Heart right ventricle (tissue), 16 donors: Measurements from ENCODE around the gene COMMD7. TPM values are rescaled to one million over a fixed set of nuclear protein-coding genes. Genes with fewer than 3 reads are reported as not detected.
"Not testable (repeated sequence)": the region's sequence is repeated elsewhere in the genome, so short reads cannot be mapped to it uniquely, and the experiment has no call there.

Experiments used
- ATAC-seq, 8 donors: fragments of 200-7000 bp; cut with Tn5 transposase; one replicate each; pipeline ENCODE4 v1.9.1; 2020; ENCODE audit warnings: mild to moderate bottlenecking in 8 of 8, moderate library complexity in 8 of 8, moderate number of reproducible peaks in 1 of 8
- DNase-seq, 2 donors: peaks; one replicate each; pipeline ENCODE4 v3.0.0-alpha.2; 2020
- H3K27ac ChIP-seq, 10 donors: fragments of 200-600 bp; sonication (generic) in 2 of 10; one replicate each; pipeline versions ENCODE4 v1.5.0 to v1.8.0; 2020 to 2022; ENCODE audit warnings: mild to moderate bottlenecking in 3 of 10
- H3K27me3 ChIP-seq, 7 donors: fragments of 200-600 bp; one replicate each; pipeline ENCODE4 v1.8.0; 2021 to 2022; ENCODE audit warnings: mild to moderate bottlenecking in 2 of 7
- H3K36me3 ChIP-seq, 9 donors: fragments of 200-600 bp; sonication (generic) in 1 of 9; one replicate each; pipeline versions ENCODE4 v1.5.0 to v1.8.0; 2020 to 2022; ENCODE audit warnings: mild to moderate bottlenecking in 2 of 9
- H3K4me1 ChIP-seq, 9 donors: fragments of 200-600 bp; sonication (generic) in 1 of 9; one replicate each; pipeline versions ENCODE4 v1.5.0 to v1.8.0; 2020 to 2022; ENCODE audit warnings: mild to moderate bottlenecking in 4 of 9
- H3K4me3 ChIP-seq, 10 donors: fragments of 200-600 bp; sonication (generic) in 2 of 10; one replicate each; pipeline versions ENCODE4 v1.5.0 to v1.8.0; 2020 to 2022; ENCODE audit warnings: mild to moderate bottlenecking in 7 of 10, moderate library complexity in 2 of 10
- H3K9me3 ChIP-seq, 11 donors: fragments of 200-600 bp in 10 of 11; sonication (generic) in 2 of 11; one replicate each; pipeline versions ENCODE4 v1.5.0 to v1.8.0; 2013 to 2022; ENCODE audit warnings: mild to moderate bottlenecking in 2 of 11, control low read depth in 1 of 11, moderate library complexity in 1 of 11
- CTCF ChIP-seq, 9 donors: fragments of 200-600 bp; sonication (generic) in 2 of 9; IDR thresholded peaks; one replicate each; pipeline versions ENCODE4 v1.5.0 to v1.8.0; 2021 to 2022; ENCODE audit warnings: antibody characterized with exemption in 9 of 9, mild to moderate bottlenecking in 5 of 9, moderate library complexity in 1 of 9
- WGBS, 2 donors: extraction: QIAGEN DNeasy Blood & Tissue Kit; methylation state at CpG; one replicate each; pipeline ENCODE4 v1.1.7; 2013; ENCODE audit warnings: inconsistent platforms in 1 of 2; 5-methylcytosine and 5-hydroxymethylcytosine counted together
- intact Hi-C, 10 donors: fragments of 100-400 bp; cut with DNase I; formaldehyde crosslinking; loops; one replicate each; pipeline versions ENCODE4 v1.11.1 to v1.14.2; 2022
- polyA plus RNA-seq, 2 donors: library from polyadenylated mRNA; stranded (reverse); fragments of 200-250 nt; gene quantifications; one replicate each; pipeline ENCODE4 v1.2.3, GENCODE V29; 2013
- total RNA-seq, 10 donors: library from RNA; stranded (reverse); fragmentation: NEBNext Ultra II Directional in 3 of 10; extraction: Animal tissue kit (Norgen Biotek cat#: 25700) in 3 of 10; gene quantifications; one replicate each; pipeline versions ENCODE4 v1.2.1 to v1.2.4, GENCODE V29; 2021 to 2023
- donor health status: Arrhythmogenic right ventricular cardiomyopathy.
- donor health status: ischemic (EF 13 %, LVEDD 7.1; RV severe dilation, severe dysfunction).
- donor health status: healthy with polysubstance abuse.
- donor health status: DM: no; HTN: yes; CAD: no.
- donor health status: DM: no; HTN: no; CAD: no.
- donor health status: ischemic (EF 25% LVEDD 6.9; RV normal size, moderate dysfunction).
- donor health status: ischemic (EF 25% LVEDD 5.7; RV mildly dilated, moderate dysfunction).
- donor health status: healthy.
- donor health status: DM: yes; HTN: yes; CAD: no.
- donor health status: Ischemic cardiomyopathy.
- donor health status: ischemic (EF 35%, LVEDD 5.7; RV mildly dilated, moderate dysfunction).
- donor health status: nonischemic (EF 11% LVEDD 7.7; RV severe dilation, severe dysfunction).
- donor health status: DM: yes; HTN: yes; CAD: no.
- donor health status: PGD.
- donor health status: ischemic (EF 29% LVEDD 5.4; RV normal size, mild dysfunction).
- donor health status: nonischemic (EF 23%, LVEDD 6.1; RV moderate dilation, normal function).

Gene COMMD7
- total and polyA plus RNA-seq, 12 donors, result 35.7 to 54.6 (median 42.5) TPM

GRCh38 chr20:32727683-32728082 is 15.6 kb downstream of the COMMD7 start:
- intact Hi-C loops, result no loop called here
- peak in 6 of 8 donors; percentile 34 to 79 (median 58) for ATAC-seq
- H3K36me3 ChIP-seq, result peaks cover 0 to 67% (median 17%) of the 10 kb centered on the region in 9 donors
- no peak for TF ChIP-seq CTCF (IDR thresholded peaks at IDR 0.05)
- H3K4me1 ChIP-seq, result peaks cover 0 to 14% (median 4%) of the 10 kb centered on the region in 9 donors
- WGBS, 2 donors, result 54 to 58% methylated on average over 7 of the region's 7 CpGs
- no peak overlapping the region for H3K4me3 ChIP-seq
- no peak overlapping the region for H3K27ac ChIP-seq
- no peak for DNase-seq
- no peaks in the 10 kb centered on the region for H3K9me3 ChIP-seq
- H3K27me3 ChIP-seq, result no peaks in the 10 kb centered on the region

GRCh38 chr20:32718749-32719348 is 24.4 kb downstream of the COMMD7 start:
- intact Hi-C loops, result no loop called here
- no peaks in the 10 kb centered on the region for H3K27me3 ChIP-seq
- WGBS, 2 donors, result 66 to 68% methylated on average over 3 of the region's 3 CpGs
- no peak for TF ChIP-seq CTCF (IDR thresholded peaks at IDR 0.05)
- ATAC-seq, result no peak
- H3K4me3 ChIP-seq, result no peak overlapping the region
- no peak for DNase-seq
- peaks cover 0 to 7% (median 0%) of the 10 kb centered on the region in 9 donors for H3K4me1 ChIP-seq
- H3K36me3 ChIP-seq, result peaks cover 0 to 82% (median 12%) of the 10 kb centered on the region in 9 donors
- no peak overlapping the region for H3K27ac ChIP-seq
- H3K9me3 ChIP-seq, result no peaks in the 10 kb centered on the region

DNA sequence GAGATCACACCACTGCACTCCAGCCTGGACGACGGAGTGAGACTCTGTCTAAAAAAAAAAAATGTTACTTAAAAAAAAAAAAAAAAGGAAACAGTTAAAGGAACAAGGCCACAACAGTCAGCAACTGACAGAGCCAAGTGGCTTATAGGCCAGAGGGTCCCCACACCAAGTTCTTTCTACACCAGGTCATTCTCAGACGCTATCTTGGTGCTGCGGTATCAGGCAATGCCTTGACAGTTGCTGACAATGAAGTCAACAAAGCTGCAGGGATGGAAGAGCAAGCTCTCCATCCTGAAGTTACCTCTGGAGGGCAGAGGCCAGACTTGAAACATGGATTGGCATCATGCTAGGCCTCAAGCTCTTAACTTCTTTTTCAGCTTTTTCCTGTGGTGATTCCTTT is 31.9 kb downstream of the COMMD7 start:
- Histone ChIP-seq H3K4me3 (no peak overlapping the region), H3K27ac (no peak overlapping the region), H3K36me3 (peaks cover 0 to 48% (median 7%) of the 10 kb centered on the region in 9 donors), H3K27me3 (no peaks in the 10 kb centered on the region), H3K4me1 (peaks cover 0 to 42% (median 17%) of the 10 kb centered on the region in 9 donors), H3K9me3 (no peaks in the 10 kb centered on the region)
- WGBS, 2 donors, result 68 to 75% methylated on average over 4 of the region's 4 CpGs
- intact Hi-C loops, result no loop called here
- TF ChIP-seq CTCF (IDR thresholded peaks at IDR 0.05), result no peak
- ATAC-seq, result no peak
- DNase-seq, result no peak

GRCh38 chr20:32709632-32710121 is 33.6 kb downstream of the COMMD7 start:
- ATAC-seq (peak in 5 of 8 donors; percentile 55 to 80 (median 72)), DNase-seq (no peak)
- Histone ChIP-seq H3K4me1 (peaks cover 0 to 42% (median 17%) of the 10 kb centered on the region in 9 donors), H3K27me3 (no peaks in the 10 kb centered on the region), H3K36me3 (peaks cover 0 to 49% (median 22%) of the 10 kb centered on the region in 9 donors), H3K27ac (peak overlapping the region in 7 of 10 donors; percentile 50 to 81 (median 75)), H3K4me3 (no peak overlapping the region), H3K9me3 (no peaks in the 10 kb centered on the region)
- WGBS, 2 donors, result 63 to 71% methylated on average over 5 of the region's 5 CpGs
- intact Hi-C loops, result no loop called here
- TF ChIP-seq CTCF (IDR thresholded peaks at IDR 0.05), result no peak

DNA sequence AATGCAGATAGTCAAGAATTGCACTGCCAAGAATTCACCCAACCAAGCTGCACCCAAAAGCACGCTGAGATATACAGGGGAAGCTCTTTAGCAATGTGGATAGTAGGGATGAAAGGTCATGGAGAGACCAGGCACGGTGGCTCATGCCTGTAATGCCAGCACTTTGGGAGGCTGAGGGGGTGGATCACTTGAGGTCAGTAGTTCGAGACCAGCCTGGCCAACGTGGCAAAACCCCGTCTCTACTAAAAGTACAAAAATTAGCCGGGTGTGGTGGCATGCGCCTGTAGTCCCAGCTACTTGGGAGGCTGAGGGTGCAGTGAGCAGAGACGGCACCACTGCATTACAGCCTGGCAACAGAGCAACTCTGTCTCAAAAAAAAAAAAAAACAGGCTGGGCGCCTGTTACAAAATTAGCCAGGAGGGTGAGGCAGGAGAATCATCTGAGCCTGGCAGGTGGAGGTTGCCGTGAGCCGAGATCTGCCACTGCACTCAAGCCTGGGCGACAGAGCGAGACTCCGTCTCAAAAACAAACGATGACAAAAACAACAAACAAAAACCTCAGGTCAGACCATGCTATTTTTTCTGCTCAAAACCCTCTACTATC is 34.1 kb downstream of the COMMD7 start:
- H3K9me3 ChIP-seq, H3K27me3 ChIP-seq, DNase-seq, H3K4me3 ChIP-seq, intact Hi-C loops: not testable (repeated sequence)
- WGBS, 2 donors, result 78 to 82% methylated on average over 15 of the region's 15 CpGs
- ATAC-seq, result peak in 3 of 8 donors; percentile 4 to 28 (median 13)
- Histone ChIP-seq H3K4me1 (peaks cover 0 to 42% (median 17%) of the 10 kb centered on the region in 9 donors), H3K36me3 (peaks cover 0 to 49% (median 23%) of the 10 kb centered on the region in 9 donors), H3K27ac (peak overlapping the region in 7 of 10 donors; percentile 50 to 81 (median 75))
